CD8-positive, alpha-beta memory T cell (primary cell): ENCODE data around the gene C11orf71. TPM values are rescaled to one million over a fixed set of nuclear protein-coding genes. Genes with fewer than 3 reads are reported as not detected.

ENCODE experiments used
- CTCF ChIA-PET: fragments of 350-600 bp; sonication (Branson Sonifier 250); formaldehyde crosslinking; loops from one replicate; lab custom pipeline; 2021; ENCODE audit warnings: antibody characterized with exemption; lab: Charles Lee
- POLR2A ChIA-PET: fragments of 350-600 bp; sonication (Branson Sonifier 250); formaldehyde crosslinking; loops from one replicate; lab custom pipeline; 2021; ENCODE audit warnings: antibody characterized with exemption; lab: Charles Lee
- DNase-seq, 5 donors: peaks; one replicate each; pipeline versions ENCODE4 v3.0.0 to v3.0.0-alpha.2; 2020 to 2022; ENCODE audit warnings: mixed read lengths in 1 of 5
- H3K27ac ChIP-seq: one replicate; pipeline ENCODE4 v1.7.0; 2013; ENCODE audit warnings: low read depth, mild to moderate bottlenecking, low read length, moderate library complexity
- H3K27me3 ChIP-seq: 2 replicates; pipeline ENCODE4 v1.7.0; 2013; ENCODE audit warnings: low read length, mild to moderate bottlenecking; ENCODE audit not compliant: insufficient read depth, poor library complexity, severe bottlenecking
- H3K36me3 ChIP-seq: 2 replicates; pipeline ENCODE4 v1.7.0; 2013; ENCODE audit warnings: mild to moderate bottlenecking, low read length, moderate library complexity; ENCODE audit not compliant: insufficient read depth
- H3K4me1 ChIP-seq: 2 replicates; pipeline ENCODE4 v1.7.0; 2013; ENCODE audit warnings: mild to moderate bottlenecking, low read length, moderate library complexity; ENCODE audit not compliant: insufficient read depth
- H3K4me3 ChIP-seq: 2 replicates; pipeline ENCODE4 v1.7.0; 2013; ENCODE audit warnings: mild to moderate bottlenecking, low read length
- H3K9me3 ChIP-seq: 2 replicates; pipeline ENCODE4 v1.7.0; 2013; ENCODE audit warnings: mild to moderate bottlenecking, low read length
- H3K27ac Mint-ChIP-seq, 8 donors: one replicate each; pipeline ENCODE4 v1.8.0; 2020 to 2021; ENCODE audit warnings: mixed read lengths in 8 of 8, mild to moderate bottlenecking in 6 of 8, inconsistent platforms in 3 of 8, moderate library complexity in 3 of 8
- H3K27me3 Mint-ChIP-seq, 2 donors: one replicate each; pipeline ENCODE4 v1.8.0; 2020 to 2021; ENCODE audit warnings: mixed read lengths in 2 of 2, mild to moderate bottlenecking in 1 of 2, moderate library complexity in 1 of 2
- H3K36me3 Mint-ChIP-seq, 3 donors: one replicate each; pipeline ENCODE4 v1.8.0; 2020 to 2021; ENCODE audit warnings: mixed read lengths in 3 of 3, inconsistent platforms in 1 of 3, mild to moderate bottlenecking in 1 of 3
- H3K4me1 Mint-ChIP-seq, 3 donors: one replicate each; pipeline ENCODE4 v1.8.0; 2020 to 2021; ENCODE audit warnings: mixed read lengths in 3 of 3, inconsistent platforms in 1 of 3, mild to moderate bottlenecking in 1 of 3
- H3K4me3 Mint-ChIP-seq, 7 donors: one replicate each; pipeline ENCODE4 v1.8.0; 2020 to 2021; ENCODE audit warnings: mixed read lengths in 7 of 7, mild to moderate bottlenecking in 6 of 7, moderate library complexity in 4 of 7, inconsistent platforms in 2 of 7
- H3K9me3 Mint-ChIP-seq, 5 donors: one replicate each; pipeline ENCODE4 v1.8.0; 2020 to 2022; ENCODE audit warnings: mixed read lengths in 5 of 5, mild to moderate bottlenecking in 3 of 5, moderate library complexity in 2 of 5, inconsistent platforms in 1 of 5
- polyA plus RNA-seq: library from polyadenylated mRNA; unstranded; fragments of 300-500 nt; fragmentation: Illumina TruSeq; gene quantifications from one replicate; pipeline ENCODE4 v1.2.3, GENCODE V29; 2021
- total RNA-seq, 2 experiments: library from RNA; stranded (reverse); gene quantifications; one replicate each; pipeline ENCODE4 v1.2.3, GENCODE V29; 2021

The C11orf71 gene
- 1 to 10 TPM; 8.2 to 9.3 TPM for total RNA-seq
- polyA plus RNA-seq = 10.0 TPM

GRCh38 chr11:114400216-114400914 lies at the start of gene C11orf71, which contains the start of gene RBM7:
Gene C11orf71, minus strand, starts transcription at chr11:114400511. Its CDS starts 180 bp downstream, at chr11:114400331.
Gene RBM7, plus strand, starts transcription at chr11:114400666. Its CDS starts 6 bp downstream, at chr11:114400672.
- Histone ChIP-seq H3K27me3 (no peaks in the 10 kb centered on the region), H3K4me3 (peak within 1 kb of the TSS; percentile 91), H3K4me1 (peaks cover 54% of the 10 kb centered on the region), H3K9me3 (no peaks in the 10 kb centered on the region), H3K27ac (peak within 1 kb of the TSS; percentile 98), H3K36me3 (no peaks in the 10 kb centered on the region)
- peak; percentile 95 to 99 (median 97) for DNase-seq
- ChIA-PET CTCF (interaction anchor here (1.0 kb wide), 1 partner anchor 12 kb away, joined by 5 read pairs; no protein-coding TSS in a partner anchor), POLR2A (interaction anchor here (0.9 to 1.4 kb wide), 2 partner anchors 13 to 39 kb away, joined by 4 to 10 read pairs; partner anchors contain the start of gene REXO2)
- Mint-ChIP-seq H3K4me3 (peak within 1 kb of the TSS; percentile 95 to 99 (median 97)), H3K4me1 (peaks cover 50 to 75% (median 69%) of the 10 kb centered on the region in 3 donors), H3K27me3 (peaks cover 0 to 2% of the 10 kb centered on the region in 2 donors), H3K9me3 (no peaks in the 10 kb centered on the region), H3K36me3 (peaks cover 0 to 42% (median 6%) of the 10 kb centered on the region in 3 donors), H3K27ac (peak within 1 kb of the TSS; percentile 95 to 100 (median 99))

GRCh38 chr11:114449845-114450244 lies 49.5 kb upstream of the C11orf71 start:
- no peaks in the 10 kb centered on the region for H3K27me3 ChIP-seq
- H3K4me1 ChIP-seq = no peaks in the 10 kb centered on the region
- Mint-ChIP-seq H3K4me1 (peaks cover 7 to 12% (median 11%) of the 10 kb centered on the region in 3 donors), H3K36me3 (peaks cover 6 to 80% (median 27%) of the 10 kb centered on the region in 3 donors), H3K9me3 (no peaks in the 10 kb centered on the region), H3K4me3 (no peak overlapping the region), H3K27ac (no peak overlapping the region), H3K27me3 (no peaks in the 10 kb centered on the region)
- no peak overlapping the region for H3K4me3 ChIP-seq
- no peaks in the 10 kb centered on the region for H3K9me3 ChIP-seq
- no peak overlapping the region for H3K27ac ChIP-seq
- CTCF ChIA-PET = no interaction called here
- POLR2A ChIA-PET = no interaction called here
- DNase-seq = no peak
- H3K36me3 ChIP-seq = peaks cover 22% of the 10 kb centered on the region

- H3K27ac ChIP-seq = no peak overlapping the region
- Mint-ChIP-seq H3K4me3 (no peak overlapping the region), H3K4me1 (peaks cover 12 to 16% (median 15%) of the 10 kb centered on the region in 3 donors), H3K27me3 (no peaks in the 10 kb centered on the region), H3K9me3 (no peaks in the 10 kb centered on the region), H3K27ac (no peak overlapping the region), H3K36me3 (peaks cover 6 to 87% (median 31%) of the 10 kb centered on the region in 3 donors)
- no peaks in the 10 kb centered on the region for H3K4me1 ChIP-seq
- POLR2A ChIA-PET = no interaction called here
- H3K27me3 ChIP-seq = no peaks in the 10 kb centered on the region
- peaks cover 27% of the 10 kb centered on the region for H3K36me3 ChIP-seq
- no peak for DNase-seq
- H3K4me3 ChIP-seq = no peak overlapping the region
- CTCF ChIA-PET = no interaction called here
- no peaks in the 10 kb centered on the region for H3K9me3 ChIP-seq
These were observed 48.6 kb upstream of the C11orf71 start for GRCh38 chr11:114448749-114449482.

- POLR2A ChIA-PET = no interaction called here
- Histone ChIP-seq H3K36me3 (peaks cover 27% of the 10 kb centered on the region), H3K4me1 (no peaks in the 10 kb centered on the region)
These were observed 47.6 kb upstream of the C11orf71 start for GRCh38 chr11:114447892-114448291.

GRCh38 chr11:114447444-114447843 lies 47.1 kb upstream of the C11orf71 start:
- Histone ChIP-seq H3K4me3 (no peak overlapping the region), H3K27me3 (no peaks in the 10 kb centered on the region), H3K27ac (no peak overlapping the region), H3K9me3 (no peaks in the 10 kb centered on the region), H3K4me1 (no peaks in the 10 kb centered on the region), H3K36me3 (peaks cover 27% of the 10 kb centered on the region)
- DNase-seq = no peak
- Mint-ChIP-seq H3K27me3 (no peaks in the 10 kb centered on the region), H3K9me3 (no peaks in the 10 kb centered on the region), H3K4me3 (no peak overlapping the region), H3K36me3 (peaks cover 6 to 81% (median 29%) of the 10 kb centered on the region in 3 donors), H3K27ac (peak overlapping the region in 1 of 8 donors; percentile 24), H3K4me1 (peaks cover 12 to 24% (median 17%) of the 10 kb centered on the region in 3 donors)
- POLR2A ChIA-PET = no interaction called here
- CTCF ChIA-PET = no interaction called here

More at GRCh38 chr11:114447892-114448291, 47.6 kb upstream of the C11orf71 start:
- H3K27me3 Mint-ChIP-seq = no peaks in the 10 kb centered on the region
- Histone ChIP-seq H3K9me3 (no peaks in the 10 kb centered on the region), H3K4me3 (no peak overlapping the region), H3K27me3 (no peaks in the 10 kb centered on the region), H3K27ac (no peak overlapping the region)
- CTCF ChIA-PET = no interaction called here
- no peak overlapping the region for H3K4me3 Mint-ChIP-seq
- no peaks in the 10 kb centered on the region for H3K9me3 Mint-ChIP-seq
- peaks cover 6 to 84% (median 31%) of the 10 kb centered on the region in 3 donors for H3K36me3 Mint-ChIP-seq
- H3K27ac Mint-ChIP-seq = no peak overlapping the region
- no peak for DNase-seq
- peaks cover 12 to 22% (median 15%) of the 10 kb centered on the region in 3 donors for H3K4me1 Mint-ChIP-seq

- H3K4me1 Mint-ChIP-seq = peaks cover 40 to 58% (median 55%) of the 10 kb centered on the region in 3 donors
- CTCF ChIA-PET = no interaction called here
- no peak overlapping the region for H3K4me3 Mint-ChIP-seq
- no peaks in the 10 kb centered on the region for H3K9me3 ChIP-seq
- H3K4me3 ChIP-seq = no peak overlapping the region
- POLR2A ChIA-PET = no interaction called here
- H3K36me3 ChIP-seq = peaks cover 11% of the 10 kb centered on the region
- peaks cover 15% of the 10 kb centered on the region for H3K4me1 ChIP-seq
- H3K27me3 ChIP-seq = no peaks in the 10 kb centered on the region
- DNase-seq = no peak
- no peaks in the 10 kb centered on the region for H3K27me3 Mint-ChIP-seq
- no peak overlapping the region for H3K27ac ChIP-seq
- no peak overlapping the region for H3K27ac Mint-ChIP-seq
- no peaks in the 10 kb centered on the region for H3K9me3 Mint-ChIP-seq
- peaks cover 6 to 54% (median 20%) of the 10 kb centered on the region in 3 donors for H3K36me3 Mint-ChIP-seq
These were observed 42.2 kb upstream of the C11orf71 start for GRCh38 chr11:114442536-114442935.

GRCh38 chr11:114441921-114442320 lies 41.6 kb upstream of the C11orf71 start:
- peaks cover 11% of the 10 kb centered on the region for H3K36me3 ChIP-seq
- ChIA-PET CTCF (no interaction called here), POLR2A (no interaction called here)

More at GRCh38 chr11:114441921-114442320, 41.6 kb upstream of the C11orf71 start:
- H3K9me3 ChIP-seq = no peaks in the 10 kb centered on the region
- no peak overlapping the region for H3K27ac ChIP-seq
- H3K4me1 ChIP-seq = peaks cover 15% of the 10 kb centered on the region
- Mint-ChIP-seq H3K36me3 (peaks cover 6 to 48% (median 20%) of the 10 kb centered on the region in 3 donors), H3K4me1 (peaks cover 37 to 54% (median 52%) of the 10 kb centered on the region in 3 donors), H3K4me3 (peak overlapping the region in 2 of 7 donors; percentile 15 to 40), H3K27ac (no peak overlapping the region), H3K27me3 (no peaks in the 10 kb centered on the region), H3K9me3 (no peaks in the 10 kb centered on the region)
- H3K4me3 ChIP-seq = no peak overlapping the region
- no peaks in the 10 kb centered on the region for H3K27me3 ChIP-seq
- DNase-seq = no peak
